Activated CD8-positive, alpha-beta memory T cell treated with anti-CD3 and anti-CD28 coated beads, Interleukin-2, amount 10 ng/mL, durations not matched to agents 7 days and 5 days (primary cell): ENCODE measurements around the gene CTNNA3. TPM values are rescaled to one million over a fixed set of nuclear protein-coding genes. Genes with fewer than 3 reads are reported as not detected.

Source experiments
- ATAC-seq: fragments of 150-1000 bp; cut with Tn5 transposase; one replicate; pipeline ENCODE4 v1.10.0; 2021; ENCODE audit warnings: moderate library complexity
- CTCF ChIA-PET: fragments of 350-600 bp; sonication (Branson Sonifier 250); formaldehyde crosslinking; loops from one replicate; lab custom pipeline; 2021; ENCODE audit warnings: antibody characterized with exemption; lab: Charles Lee
- DNase-seq: peaks from one replicate; pipeline ENCODE4 v3.0.0-alpha.2; 2020
- H3K27ac Mint-ChIP-seq: one replicate; pipeline ENCODE4 v1.8.0; 2021; ENCODE audit warnings: mild to moderate bottlenecking, mixed read lengths
- H3K27me3 Mint-ChIP-seq: one replicate; pipeline ENCODE4 v1.8.0; 2021; ENCODE audit warnings: mixed read lengths
- H3K36me3 Mint-ChIP-seq: one replicate; pipeline ENCODE4 v1.8.0; 2021; ENCODE audit warnings: mild to moderate bottlenecking, mixed read lengths
- H3K4me1 Mint-ChIP-seq: one replicate; pipeline ENCODE4 v1.8.0; 2021; ENCODE audit warnings: mixed read lengths
- H3K4me3 Mint-ChIP-seq: one replicate; pipeline ENCODE4 v1.8.0; 2021; ENCODE audit warnings: mild to moderate bottlenecking, moderate library complexity, mixed read lengths
- H3K9me3 Mint-ChIP-seq: one replicate; pipeline ENCODE4 v1.8.0; 2022; ENCODE audit warnings: low read depth, mixed read lengths
- total RNA-seq, 2 experiments: library from RNA; stranded (reverse); gene quantifications; one replicate each; pipeline ENCODE4 v1.2.3, GENCODE V29; 2021

CTNNA3 gene
- total RNA-seq, 2 experiments from 2014 or later = 0.61 TPM; not detected in 1

DNA sequence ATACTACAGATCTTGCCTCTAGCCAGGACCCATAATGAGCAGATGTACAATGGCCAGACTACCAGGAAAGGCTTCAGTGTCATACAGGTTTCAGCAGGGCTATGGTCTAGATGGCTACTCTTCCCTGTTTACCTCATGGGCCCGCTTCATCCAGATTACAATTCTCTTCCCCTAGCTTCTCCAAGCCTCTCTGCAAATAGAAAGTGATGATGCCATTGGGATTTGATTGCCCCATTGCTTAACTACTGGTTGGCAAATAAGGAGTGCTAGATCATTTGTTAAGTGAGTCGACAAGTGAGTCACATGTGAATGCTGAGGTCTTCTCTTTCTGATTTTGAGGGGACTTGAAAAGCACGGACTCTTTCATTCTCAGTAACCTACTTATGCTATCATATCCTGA, 1131.7 kb downstream of the CTNNA3 start:
- H3K4me1 Mint-ChIP-seq = no peaks in the 10 kb centered on the region
- no peaks in the 10 kb centered on the region for H3K36me3 Mint-ChIP-seq
- H3K9me3 Mint-ChIP-seq = peaks cover 21% of the 10 kb centered on the region
- H3K27me3 Mint-ChIP-seq = no peaks in the 10 kb centered on the region
- ATAC-seq = no peak
- H3K4me3 Mint-ChIP-seq = no peak overlapping the region
- no peak for DNase-seq
- CTCF ChIA-PET = no interaction called here
- H3K27ac Mint-ChIP-seq = no peak overlapping the region

DNA sequence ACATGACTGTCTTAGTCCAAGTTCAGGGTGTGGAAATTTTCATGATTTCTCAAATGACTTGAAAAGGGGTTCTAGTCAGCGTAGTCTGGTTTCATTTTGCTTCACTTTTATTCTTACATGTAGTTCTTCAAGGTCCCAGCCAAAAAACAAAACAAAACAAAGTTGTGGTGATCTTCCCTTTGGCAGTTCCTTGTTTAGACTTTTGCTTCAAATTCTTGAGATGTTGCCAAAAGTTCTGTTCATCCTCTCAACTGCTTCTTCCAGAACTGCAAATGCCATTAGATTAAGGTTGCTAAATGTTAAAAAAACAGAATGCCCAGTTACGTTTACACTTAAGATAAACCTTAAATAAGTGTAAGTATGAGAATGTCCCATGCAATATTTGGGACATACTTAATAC, 1140.9 kb downstream of the CTNNA3 start:
- no peaks in the 10 kb centered on the region for H3K27me3 Mint-ChIP-seq
- DNase-seq (no peak), ATAC-seq (no peak)

GRCh38 chr10:66552331-66552730, 1143.7 kb downstream of the CTNNA3 start:
- Mint-ChIP-seq H3K27ac (no peak overlapping the region), H3K4me1 (no peaks in the 10 kb centered on the region), H3K9me3 (no peaks in the 10 kb centered on the region), H3K4me3 (no peak overlapping the region), H3K36me3 (no peaks in the 10 kb centered on the region), H3K27me3 (no peaks in the 10 kb centered on the region)
- CTCF ChIA-PET = no interaction called here
- DNase-seq (no peak), ATAC-seq (no peak)

More for the DNA sequence above, 1140.9 kb downstream of the CTNNA3 start:
- H3K4me1 Mint-ChIP-seq = no peaks in the 10 kb centered on the region
- no peaks in the 10 kb centered on the region for H3K36me3 Mint-ChIP-seq
- H3K9me3 Mint-ChIP-seq = peaks cover 6% of the 10 kb centered on the region
- no peak overlapping the region for H3K27ac Mint-ChIP-seq
- H3K4me3 Mint-ChIP-seq = no peak overlapping the region
- CTCF ChIA-PET = no interaction called here

GRCh38 chr10:66550351-66550750, 1145.6 kb downstream of the CTNNA3 start:
- no peak for DNase-seq
- H3K4me3 Mint-ChIP-seq = no peak overlapping the region
- ATAC-seq = no peak
- H3K36me3 Mint-ChIP-seq = no peaks in the 10 kb centered on the region
- H3K4me1 Mint-ChIP-seq = no peaks in the 10 kb centered on the region
- no peaks in the 10 kb centered on the region for H3K27me3 Mint-ChIP-seq
- H3K27ac Mint-ChIP-seq = no peak overlapping the region
- no peaks in the 10 kb centered on the region for H3K9me3 Mint-ChIP-seq
- CTCF ChIA-PET = no interaction called here

GRCh38 chr10:66538908-66539307, 1157.1 kb downstream of the CTNNA3 start:
- CTCF ChIA-PET = no interaction called here
- ATAC-seq (no peak), DNase-seq (no peak)
- no peak overlapping the region for H3K4me3 Mint-ChIP-seq
- H3K27me3 Mint-ChIP-seq = no peaks in the 10 kb centered on the region
- H3K36me3 Mint-ChIP-seq = no peaks in the 10 kb centered on the region
- H3K4me1 Mint-ChIP-seq = no peaks in the 10 kb centered on the region
- peaks cover 10% of the 10 kb centered on the region for H3K9me3 Mint-ChIP-seq
- H3K27ac Mint-ChIP-seq = no peak overlapping the region

- H3K9me3 Mint-ChIP-seq = peaks cover 11% of the 10 kb centered on the region
- no peaks in the 10 kb centered on the region for H3K27me3 Mint-ChIP-seq
- ATAC-seq = no peak
- H3K36me3 Mint-ChIP-seq = no peaks in the 10 kb centered on the region
- H3K27ac Mint-ChIP-seq = no peak overlapping the region
- H3K4me3 Mint-ChIP-seq = no peak overlapping the region
- CTCF ChIA-PET = no interaction called here
- DNase-seq = no peak
- no peaks in the 10 kb centered on the region for H3K4me1 Mint-ChIP-seq
Measured at GRCh38 chr10:66538371-66538770, 1157.6 kb downstream of the CTNNA3 start.

- no peaks in the 10 kb centered on the region for H3K36me3 Mint-ChIP-seq
- H3K9me3 Mint-ChIP-seq = peaks cover 18% of the 10 kb centered on the region
- no peaks in the 10 kb centered on the region for H3K4me1 Mint-ChIP-seq
- no peaks in the 10 kb centered on the region for H3K27me3 Mint-ChIP-seq
- DNase-seq (no peak), ATAC-seq (no peak)
- CTCF ChIA-PET = no interaction called here
- no peak overlapping the region for H3K4me3 Mint-ChIP-seq
- H3K27ac Mint-ChIP-seq = no peak overlapping the region
Measured at GRCh38 chr10:66537186-66537585, 1158.8 kb downstream of the CTNNA3 start.

DNA sequence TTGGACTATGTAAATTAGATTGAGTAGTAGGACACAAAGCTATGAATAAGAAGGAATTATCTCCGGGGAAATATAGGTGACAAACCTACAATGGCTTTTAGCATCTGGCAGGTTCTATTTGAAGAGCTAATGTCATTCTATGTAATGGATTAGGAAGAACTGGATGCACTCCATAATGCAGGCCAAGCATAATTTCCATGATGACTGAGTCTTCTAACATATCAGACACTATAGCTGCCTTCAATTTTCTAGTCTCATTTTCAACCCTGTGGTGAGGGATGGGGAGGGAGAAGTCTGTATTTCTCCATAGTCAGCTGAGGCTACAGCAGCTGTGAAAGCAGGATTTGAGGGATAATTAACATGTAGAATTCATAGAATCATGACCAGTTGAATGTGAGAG, 1160.6 kb downstream of the CTNNA3 start:
- peaks cover 15% of the 10 kb centered on the region for H3K9me3 Mint-ChIP-seq
- CTCF ChIA-PET = no interaction called here
- no peak overlapping the region for H3K27ac Mint-ChIP-seq
- H3K4me3 Mint-ChIP-seq = no peak overlapping the region
- no peak for DNase-seq
- H3K27me3 Mint-ChIP-seq = no peaks in the 10 kb centered on the region
- no peaks in the 10 kb centered on the region for H3K4me1 Mint-ChIP-seq
- ATAC-seq = no peak
- no peaks in the 10 kb centered on the region for H3K36me3 Mint-ChIP-seq

- no peak for ATAC-seq
- Mint-ChIP-seq H3K27ac (no peak overlapping the region), H3K9me3 (peaks cover 15% of the 10 kb centered on the region), H3K36me3 (no peaks in the 10 kb centered on the region), H3K4me3 (no peak overlapping the region), H3K27me3 (no peaks in the 10 kb centered on the region), H3K4me1 (no peaks in the 10 kb centered on the region)
- CTCF ChIA-PET = no interaction called here
- no peak for DNase-seq
Measured at GRCh38 chr10:66534866-66535265, 1161.1 kb downstream of the CTNNA3 start.

DNA sequence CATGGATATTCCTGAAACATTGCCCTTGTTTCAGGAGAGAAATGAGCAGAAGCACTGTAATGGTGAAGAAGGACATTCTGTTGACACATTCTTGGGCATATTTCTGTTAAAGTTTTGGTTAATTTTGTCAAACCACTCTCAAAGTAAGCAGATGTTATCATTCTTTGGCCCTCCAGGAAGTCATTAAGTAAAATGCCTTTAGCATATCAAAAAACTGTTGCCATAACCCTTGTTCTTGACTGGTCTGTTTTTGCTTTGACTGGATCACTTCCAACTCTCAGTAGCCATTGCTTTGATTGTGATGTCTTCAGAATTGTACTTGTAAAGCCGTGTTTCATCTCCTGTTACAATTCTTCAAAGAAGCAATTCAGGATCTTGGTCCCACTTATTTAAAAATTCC, 1174.5 kb downstream of the CTNNA3 start:
- H3K9me3 Mint-ChIP-seq = peaks cover 7% of the 10 kb centered on the region
- ATAC-seq = no peak
- no peak for DNase-seq
- CTCF ChIA-PET = no interaction called here
- H3K36me3 Mint-ChIP-seq = no peaks in the 10 kb centered on the region
- H3K4me3 Mint-ChIP-seq = no peak overlapping the region
- H3K27ac Mint-ChIP-seq = no peak overlapping the region
- H3K27me3 Mint-ChIP-seq = no peaks in the 10 kb centered on the region
- no peaks in the 10 kb centered on the region for H3K4me1 Mint-ChIP-seq

GRCh38 chr10:66519616-66520015, 1176.4 kb downstream of the CTNNA3 start:
- CTCF ChIA-PET = no interaction called here
- Mint-ChIP-seq H3K27ac (no peak overlapping the region), H3K9me3 (peaks cover 4% of the 10 kb centered on the region), H3K36me3 (no peaks in the 10 kb centered on the region), H3K27me3 (no peaks in the 10 kb centered on the region), H3K4me1 (no peaks in the 10 kb centered on the region), H3K4me3 (no peak overlapping the region)
- DNase-seq = no peak
- ATAC-seq = no peak

DNA sequence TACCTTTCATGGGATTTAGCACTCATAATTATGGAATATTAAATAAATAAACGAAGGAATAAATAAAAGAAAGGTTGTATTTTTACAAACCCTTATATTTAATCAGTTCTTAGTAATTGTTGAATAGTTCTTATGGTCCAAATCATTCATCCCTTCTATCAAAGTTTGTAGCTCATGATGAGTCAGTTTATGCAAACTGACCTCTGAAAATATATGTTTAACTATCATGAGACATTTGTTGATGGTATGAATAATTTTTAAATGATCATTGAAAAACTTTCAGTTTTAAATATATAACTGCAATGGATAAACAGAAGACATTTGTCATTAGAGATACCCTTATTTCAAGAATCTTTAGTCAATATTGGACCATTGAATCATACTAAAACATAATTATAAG, 1181.3 kb downstream of the CTNNA3 start:
- ATAC-seq (no peak), DNase-seq (no peak)
- Mint-ChIP-seq H3K36me3 (no peaks in the 10 kb centered on the region), H3K4me1 (no peaks in the 10 kb centered on the region), H3K4me3 (no peak overlapping the region), H3K27ac (no peak overlapping the region), H3K27me3 (no peaks in the 10 kb centered on the region), H3K9me3 (peaks cover 2% of the 10 kb centered on the region)
- CTCF ChIA-PET = no interaction called here

DNA sequence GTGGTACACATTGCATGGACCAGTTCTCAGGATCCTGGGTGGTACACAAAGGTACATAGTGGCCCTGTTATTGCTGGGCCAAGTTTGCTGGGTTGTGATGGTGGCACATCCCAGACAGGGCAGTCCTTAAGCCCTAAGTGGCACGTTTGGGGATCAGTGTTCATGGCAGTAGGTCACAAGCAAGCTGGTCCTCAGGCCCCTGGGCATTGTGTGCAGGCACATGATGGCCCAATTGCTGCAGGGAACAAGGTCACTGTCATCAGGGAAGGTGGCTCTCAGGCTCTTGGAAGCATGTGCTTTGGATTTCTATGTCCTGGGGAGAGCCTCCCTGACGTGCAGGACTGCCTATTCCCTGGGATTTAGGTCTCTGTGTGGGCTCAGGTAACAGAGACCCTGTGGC, 1182.5 kb downstream of the CTNNA3 start:
- Mint-ChIP-seq H3K27me3 (no peaks in the 10 kb centered on the region), H3K4me3 (no peak overlapping the region), H3K9me3 (no peaks in the 10 kb centered on the region), H3K27ac (no peak overlapping the region), H3K4me1 (no peaks in the 10 kb centered on the region), H3K36me3 (no peaks in the 10 kb centered on the region)
- ATAC-seq = no peak
- DNase-seq = no peak
- CTCF ChIA-PET = no interaction called here

DNA sequence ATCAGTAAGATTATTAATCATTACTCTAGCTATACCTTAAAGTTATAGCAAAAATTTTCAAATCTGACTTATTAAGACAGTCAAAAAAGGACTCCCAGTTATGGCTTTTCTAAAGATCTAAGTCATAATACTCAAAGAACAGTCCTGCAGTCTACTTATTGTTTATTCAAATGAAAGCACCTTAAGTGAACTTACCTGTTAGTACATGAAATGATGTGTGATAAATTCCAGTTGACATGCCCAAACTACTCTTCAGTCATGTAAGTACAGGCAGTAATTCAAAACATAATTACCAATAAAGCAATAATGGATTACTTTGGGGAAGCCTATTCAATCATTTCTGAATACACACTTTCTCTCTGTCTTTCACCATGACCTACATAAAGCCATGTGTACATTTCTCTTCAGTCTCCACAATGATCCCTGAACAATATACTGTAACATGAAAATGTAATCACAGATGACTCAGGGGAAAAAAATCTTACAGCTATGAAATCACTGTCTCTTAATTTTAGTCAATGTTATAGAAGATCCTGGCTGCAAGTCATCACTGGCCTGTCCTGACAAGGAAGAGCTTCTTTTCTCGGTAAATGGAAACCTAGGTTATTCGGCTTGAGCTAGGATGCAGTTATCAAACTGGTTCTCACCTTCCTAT, 1190.9 kb downstream of the CTNNA3 start:
- Mint-ChIP-seq H3K27ac (no peak overlapping the region), H3K9me3 (no peaks in the 10 kb centered on the region), H3K27me3 (no peaks in the 10 kb centered on the region), H3K4me1 (no peaks in the 10 kb centered on the region), H3K4me3 (no peak overlapping the region), H3K36me3 (no peaks in the 10 kb centered on the region)
- ATAC-seq = no peak
- no peak for DNase-seq
- CTCF ChIA-PET = no interaction called here

- Mint-ChIP-seq H3K27ac (no peak overlapping the region), H3K4me1 (no peaks in the 10 kb centered on the region), H3K36me3 (no peaks in the 10 kb centered on the region), H3K9me3 (no peaks in the 10 kb centered on the region), H3K4me3 (no peak overlapping the region), H3K27me3 (no peaks in the 10 kb centered on the region)
- ATAC-seq (no peak), DNase-seq (no peak)
- CTCF ChIA-PET = no interaction called here
Measured at GRCh38 chr10:66501356-66501755, 1194.6 kb downstream of the CTNNA3 start.
